HepG2 (cell line): ENCODE data around the gene PPARA.

Experiments used
- BATF2 ChIP-seq: sonication (generic); formaldehyde crosslinking; IDR thresholded peaks from 2 replicates; pipeline ENCODE4 v1.8.0; 2022; ENCODE audit warnings: mild to moderate bottlenecking, missing genetic modification reagents, moderate library complexity
- JUND ChIP-seq: sonication (generic); formaldehyde crosslinking; IDR thresholded peaks from 2 replicates; pipeline ENCODE4 v1.8.0; 2022; ENCODE audit warnings: mild to moderate bottlenecking, missing genetic modification reagents

DNA sequence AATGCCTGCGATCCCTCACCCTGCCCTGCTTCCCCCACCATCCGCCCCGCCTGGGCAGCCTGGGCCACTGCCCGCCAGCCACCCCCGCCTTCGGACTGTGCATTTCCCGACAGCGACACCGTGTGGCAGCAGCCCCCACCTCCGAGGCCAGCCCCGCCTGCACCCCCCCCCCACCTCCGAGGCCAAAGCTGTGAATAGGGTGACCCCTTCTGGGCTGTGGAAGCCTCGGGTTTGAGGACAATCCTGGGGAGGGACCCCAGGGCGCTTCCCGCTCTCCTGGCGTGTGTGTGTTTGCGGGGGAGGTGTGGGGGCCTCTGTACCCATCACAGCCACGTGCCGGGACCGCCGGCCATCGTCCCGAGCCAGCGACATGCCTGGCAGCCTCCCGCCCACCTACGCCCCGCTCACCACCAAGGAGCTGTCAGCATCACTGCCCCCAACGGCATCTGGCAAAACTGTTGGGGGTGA lies 33.8 kb upstream of the PPARA start:
- no peak for TF ChIP-seq BATF2
- TF ChIP-seq JUND (CRISPR knock-in tag): no peak
